ENCODE results near the gene SNAI1. TPM values are rescaled to one million over a fixed set of nuclear protein-coding genes. Genes with fewer than 3 reads are reported as not detected.

The SNAI1 gene
- total and polyA plus RNA-seq, 9 donors: 0.95 to 9.0 (median 1.7) TPM

DNA sequence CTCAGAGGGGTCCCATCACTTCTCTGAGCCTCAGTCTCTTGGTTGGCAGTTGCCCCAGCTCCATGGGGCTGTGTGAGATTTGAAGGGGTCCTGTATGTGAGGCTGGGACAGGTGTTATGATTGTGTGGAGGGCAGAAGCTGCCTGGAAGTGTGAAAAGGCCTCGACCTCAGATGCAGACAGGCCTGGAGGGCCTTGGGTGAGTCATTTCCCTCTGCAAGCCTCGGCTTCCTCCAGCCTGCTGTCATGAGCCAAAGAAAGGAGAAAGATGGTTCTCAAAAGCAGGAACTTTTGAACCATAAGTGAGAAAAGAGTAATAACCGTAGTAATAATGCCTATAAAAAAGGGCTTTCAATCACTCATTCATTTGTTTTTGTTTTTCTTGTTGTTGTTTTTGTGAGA lies 37.5 kb downstream of the SNAI1 start:
- TF ChIP-seq POLR2A (IDR thresholded peaks at IDR 0.05) (no peak), EP300 (IDR thresholded peaks at IDR 0.05) (no peak)
- TF ChIP-seq, protein P1, sequence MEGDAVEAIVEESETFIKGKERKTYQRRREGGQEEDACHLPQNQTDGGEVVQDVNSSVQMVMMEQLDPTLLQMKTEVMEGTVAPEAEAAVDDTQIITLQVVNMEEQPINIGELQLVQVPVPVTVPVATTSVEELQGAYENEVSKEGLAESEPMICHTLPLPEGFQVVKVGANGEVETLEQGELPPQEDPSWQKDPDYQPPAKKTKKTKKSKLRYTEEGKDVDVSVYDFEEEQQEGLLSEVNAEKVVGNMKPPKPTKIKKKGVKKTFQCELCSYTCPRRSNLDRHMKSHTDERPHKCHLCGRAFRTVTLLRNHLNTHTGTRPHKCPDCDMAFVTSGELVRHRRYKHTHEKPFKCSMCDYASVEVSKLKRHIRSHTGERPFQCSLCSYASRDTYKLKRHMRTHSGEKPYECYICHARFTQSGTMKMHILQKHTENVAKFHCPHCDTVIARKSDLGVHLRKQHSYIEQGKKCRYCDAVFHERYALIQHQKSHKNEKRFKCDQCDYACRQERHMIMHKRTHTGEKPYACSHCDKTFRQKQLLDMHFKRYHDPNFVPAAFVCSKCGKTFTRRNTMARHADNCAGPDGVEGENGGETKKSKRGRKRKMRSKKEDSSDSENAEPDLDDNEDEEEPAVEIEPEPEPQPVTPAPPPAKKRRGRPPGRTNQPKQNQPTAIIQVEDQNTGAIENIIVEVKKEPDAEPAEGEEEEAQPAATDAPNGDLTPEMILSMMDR (IDR thresholded peaks at IDR 0.05): no peak
- Histone ChIP-seq H3K9me3 (no peaks in the 10 kb centered on the region), H3K36me3 (no peaks in the 10 kb centered on the region), H3K27ac (no peak overlapping the region), H3K4me3 (no peak overlapping the region), H3K4me1 (ENCODE audit: insufficient read depth) (no peaks in the 10 kb centered on the region), H3K27me3 (no peaks in the 10 kb centered on the region)
- 76 to 80% (median 77%) methylated on average over 3 of the region's 3 CpGs for WGBS, 3 donors
- DNase-seq: no peak
- intact Hi-C loops (cut with DNase I): no loop called here

DNA sequence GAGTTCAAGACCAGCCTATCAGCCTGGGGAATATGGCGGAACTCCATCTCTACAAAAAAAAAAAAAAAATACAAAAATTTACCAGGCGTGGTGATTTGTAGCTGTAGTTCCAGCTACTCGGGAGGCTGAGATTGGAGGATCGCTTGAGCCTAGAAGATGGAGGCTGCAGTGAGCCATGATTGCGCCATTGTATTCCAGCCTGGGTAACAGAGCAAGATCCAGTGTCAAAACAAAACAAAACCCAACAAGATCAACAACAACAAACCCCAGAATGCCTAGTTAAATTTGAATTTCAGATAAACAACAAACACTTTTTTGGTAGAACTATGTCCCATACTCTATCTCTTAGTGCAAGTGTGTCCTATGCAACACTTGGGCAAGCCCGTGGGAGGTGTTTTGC lies 39.9 kb downstream of the SNAI1 start:
- H3K36me3 ChIP-seq: no peaks in the 10 kb centered on the region
- TF ChIP-seq EP300 (IDR thresholded peaks at IDR 0.05) (no peak), POLR2A (IDR thresholded peaks at IDR 0.05) (no peak)
- TF ChIP-seq, protein P1 (IDR thresholded peaks at IDR 0.05): no peak
- WGBS, 3 donors: 90 to 95% (median 92%) methylated on average over 6 of the region's 6 CpGs
- no peak overlapping the region for H3K27ac ChIP-seq
- intact Hi-C loops (cut with DNase I): no loop called here
- no peak overlapping the region for H3K4me3 ChIP-seq
- H3K27me3 ChIP-seq: no peaks in the 10 kb centered on the region
- H3K4me1 ChIP-seq (ENCODE audit: insufficient read depth): no peaks in the 10 kb centered on the region
- DNase-seq: no peak
- H3K9me3 ChIP-seq: no peaks in the 10 kb centered on the region

DNA sequence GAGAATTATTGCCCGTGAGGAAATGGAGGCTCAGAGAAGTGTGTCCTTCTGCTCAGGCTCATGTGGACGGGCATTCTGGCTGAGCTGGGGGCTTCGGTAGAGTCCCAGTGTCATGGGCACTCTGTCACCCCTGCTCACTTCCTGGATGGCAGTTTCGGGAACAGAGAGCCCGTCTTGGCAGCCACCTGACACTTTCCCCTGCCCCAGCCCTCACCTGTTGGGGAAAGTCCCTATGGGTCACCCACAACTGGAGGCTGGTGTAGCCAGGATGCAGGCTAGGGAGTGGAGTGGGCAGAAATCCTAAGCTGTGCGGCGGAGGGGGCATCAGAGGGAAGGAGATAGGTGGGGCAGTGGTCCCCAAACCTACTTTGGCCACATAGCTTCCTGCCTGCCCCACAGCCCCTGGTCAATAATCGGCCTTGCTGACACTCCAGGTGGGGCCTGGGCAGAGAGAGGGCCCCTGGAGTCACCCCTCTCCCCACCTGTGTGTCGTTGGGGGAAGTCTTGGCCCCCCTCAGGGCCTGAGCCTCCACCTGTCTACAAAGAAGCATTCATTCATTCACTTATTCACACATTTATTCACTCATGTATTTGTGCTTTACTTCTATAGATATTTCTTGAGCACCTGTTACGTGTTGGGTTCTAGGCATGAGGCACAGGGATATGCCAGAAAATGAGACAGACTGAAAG lies 40.5 kb downstream of the SNAI1 start:
- Histone ChIP-seq H3K4me3 (no peak overlapping the region), H3K4me1 (ENCODE audit: insufficient read depth) (no peaks in the 10 kb centered on the region), H3K27me3 (no peaks in the 10 kb centered on the region), H3K36me3 (no peaks in the 10 kb centered on the region), H3K27ac (no peak overlapping the region), H3K9me3 (no peaks in the 10 kb centered on the region)
- no peak for TF ChIP-seq EP300 (IDR thresholded peaks at IDR 0.05)
- TF ChIP-seq, protein P1 (IDR thresholded peaks at IDR 0.05): no peak
- TF ChIP-seq POLR2A (IDR thresholded peaks at IDR 0.05): no peak
- DNase-seq: no peak
- WGBS, 3 donors: 75 to 84% (median 83%) methylated on average over 9 to 10 of the region's 10 CpGs
- intact Hi-C loops (cut with DNase I): no loop called here

DNA sequence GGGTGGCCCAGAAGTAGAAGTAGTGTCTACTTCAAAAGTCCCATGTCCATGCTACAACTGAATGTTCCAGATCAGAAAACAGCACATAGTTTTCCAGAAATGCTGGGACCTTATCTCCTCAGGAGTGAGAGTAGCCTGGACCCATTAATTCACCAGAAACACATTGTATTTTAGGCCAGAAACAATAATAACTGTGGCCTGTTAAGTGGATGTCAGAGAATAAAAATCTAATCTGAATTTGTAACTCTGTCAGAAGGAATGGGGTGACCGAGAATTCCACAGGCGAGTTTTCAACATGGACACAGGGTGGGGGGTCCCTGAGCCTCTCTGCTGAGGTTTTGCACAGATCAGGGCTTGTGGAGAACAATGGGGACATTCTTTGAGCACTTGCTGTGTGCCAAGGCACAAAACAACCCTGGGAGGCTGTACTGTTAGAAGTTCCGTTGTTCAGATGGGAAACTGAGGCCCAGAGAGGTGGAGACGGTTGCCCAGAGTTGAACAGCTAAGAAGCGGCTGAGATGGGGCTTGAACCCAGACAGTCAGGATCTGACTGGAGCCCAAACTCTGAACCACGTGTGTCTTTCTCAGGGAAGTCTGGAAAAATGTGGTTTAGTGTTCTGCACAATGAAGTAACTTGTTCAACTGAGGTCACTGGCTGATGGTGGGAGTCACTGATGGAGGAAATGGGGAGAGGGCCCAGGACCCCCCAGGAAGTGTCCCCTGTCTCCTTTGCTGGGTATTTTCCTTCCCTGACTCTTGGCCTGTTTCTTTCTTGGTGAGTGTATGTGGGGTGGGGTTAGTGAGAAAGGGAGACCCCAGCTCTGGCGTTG lies 44.2 kb downstream of the SNAI1 start:
- WGBS, 3 donors: 72 to 83% (median 83%) methylated on average over 7 of the region's 7 CpGs
- DNase-seq: no peak
- no peak for TF ChIP-seq EP300 (IDR thresholded peaks at IDR 0.05)
- TF ChIP-seq, protein P1 (IDR thresholded peaks at IDR 0.05): no peak
- intact Hi-C loops (cut with DNase I): no loop called here
- no peaks in the 10 kb centered on the region for H3K9me3 ChIP-seq
- no peak overlapping the region for H3K4me3 ChIP-seq
- no peak overlapping the region for H3K27ac ChIP-seq
- H3K27me3 ChIP-seq: no peaks in the 10 kb centered on the region
- no peaks in the 10 kb centered on the region for H3K36me3 ChIP-seq
- H3K4me1 ChIP-seq (ENCODE audit: insufficient read depth): peaks cover 3% of the 10 kb centered on the region

Data from ovary (tissue), 9 donors.